MM.1S (cell line): ENCODE results near the gene ADRA2C.

ENCODE experiments used
- CTCF ChIP-seq: fragments of 300-600 bp; sonication (generic); IDR thresholded peaks from 2 replicates; pipeline ENCODE4 v1.5.1; 2016; ENCODE audit warnings: antibody characterized with exemption, low read length, mixed read lengths
- EZH2 ChIP-seq: fragments of 300-600 bp; sonication (generic); optimal IDR thresholded peaks from 2 replicates; pipeline ENCODE3; 2017; ENCODE audit warnings: low read depth, mild to moderate bottlenecking, antibody characterized with exemption, low read length, mixed read lengths
- EZH2phosphoT487 ChIP-seq: fragments of 300-600 bp; sonication (generic); IDR thresholded peaks from 2 replicates; pipeline ENCODE4 v1.6.1; 2018; ENCODE audit warnings: antibody characterized with exemption, low read length

- TF ChIP-seq CTCF (no peak), EZH2 (no peak), EZH2phosphoT487 (no peak)
Measured at GRCh38 chr4:3719191-3719590, 47.0 kb upstream of the ADRA2C start.
